K562 (cell line): ENCODE data around the gene TSEN54. TPM values are rescaled to one million over a fixed set of nuclear protein-coding genes. Genes with fewer than 3 reads are reported as not detected.

Source experiments
- CAMTA2 ChIP-seq: fragments of 250-450 bp; sonication (Bioruptor Pico); conservative IDR thresholded peaks from 2 replicates; pipeline ENCODE4 v1.5.1; 2022
- ELF2 ChIP-seq: fragments of 250-450 bp; sonication (Bioruptor Pico); IDR thresholded peaks from 2 replicates; pipeline ENCODE4 v1.5.0; 2021; ENCODE audit warnings: mild to moderate bottlenecking
- FOS ChIP-seq: IDR thresholded peaks from 3 replicates; pipeline ENCODE4 v1.6.1; 2011; ENCODE audit not compliant: insufficient read length; ENCODE audit errors: extremely low read depth
- FUS ChIP-seq: fragments of 200-400 bp; formaldehyde crosslinking; optimal IDR thresholded peaks from 2 replicates; pipeline ENCODE3; 2017; ENCODE audit warnings: low read depth, low read length
- HNRNPLL ChIP-seq: fragments of 200-400 bp; formaldehyde crosslinking; IDR thresholded peaks from 2 replicates; pipeline ENCODE4 v1.6.1; 2017; ENCODE audit warnings: low read length, low read depth, mild to moderate bottlenecking; ENCODE audit not compliant: poor library complexity, severe bottlenecking
- ILK ChIP-seq: fragments of 450-650 bp; IDR thresholded peaks from 2 replicates; pipeline ENCODE4 v1.6.1; 2016; ENCODE audit warnings: missing genetic modification characterization, low read depth, mild to moderate bottlenecking, missing compliant biosample characterization, moderate library complexity, borderline replicate concordance
- NCOA6 ChIP-seq: fragments of 450-650 bp; IDR thresholded peaks from 2 replicates; pipeline ENCODE4 v1.6.1; 2017; ENCODE audit warnings: mild to moderate bottlenecking
- NR2C2 ChIP-seq, 2 experiments: fragments of 200-800 bp in 1 of 2; sonication (Bioruptor generic) in 1 of 2; sonication (generic) in 1 of 2; formaldehyde crosslinking in 1 of 2; IDR thresholded peaks; 2 replicates each; pipeline versions ENCODE4 v1.6.1 to v1.8.0; 2016 to 2022; ENCODE audit warnings: mild to moderate bottlenecking in 1 of 2, missing compliant biosample characterization in 1 of 2, missing genetic modification characterization in 1 of 2, missing genetic modification reagents in 1 of 2
- PRPF4 ChIP-seq: fragments of 200-400 bp; formaldehyde crosslinking; IDR thresholded peaks from one replicate; pipeline ENCODE4 v1.6.1; 2017; ENCODE audit warnings: low read length, low read depth, mild to moderate bottlenecking; ENCODE audit not compliant: insufficient read depth, poor library complexity, severe bottlenecking
- RBM22 ChIP-seq: fragments of 200-400 bp; formaldehyde crosslinking; IDR thresholded peaks from 2 replicates; pipeline ENCODE4 v1.6.1; 2018; ENCODE audit warnings: low read length, low read depth; ENCODE audit not compliant: poor library complexity, severe bottlenecking
- SMARCC2 ChIP-seq: fragments of 450-650 bp; IDR thresholded peaks from 2 replicates; pipeline ENCODE4 v1.6.1; 2017; ENCODE audit warnings: antibody characterized with exemption, moderate library complexity, mild to moderate bottlenecking, low read depth
- TBL1XR1 ChIP-seq, 2 experiments: IDR thresholded peaks; 2 replicates each; pipeline ENCODE4 v1.6.1; 2012; ENCODE audit warnings: improper control_type of control experiment in 2 of 2, low read length in 2 of 2, mild to moderate bottlenecking in 1 of 2
- XRCC3 ChIP-seq: fragments of 450-650 bp; IDR thresholded peaks from 2 replicates; pipeline ENCODE4 v1.6.1; 2017; ENCODE audit warnings: mild to moderate bottlenecking, moderate library complexity
- ZNF23 ChIP-seq: fragments of 250-450 bp; sonication (Bioruptor Pico); IDR thresholded peaks from 2 replicates; pipeline ENCODE4 v1.4.0; 2020; ENCODE audit warnings: mild to moderate bottlenecking
- ZNF551 ChIP-seq: fragments of 250-450 bp; sonication (Bioruptor Pico); IDR thresholded peaks from 2 replicates; pipeline ENCODE4 v1.5.0; 2021; ENCODE audit warnings: mild to moderate bottlenecking, moderate library complexity
- polyA plus RNA-seq, 8 experiments: library from polyadenylated mRNA; depleted of rRNA in 4 of 8; stranded (reverse) in 5 of 8; unstranded in 3 of 8; fragments of >200 nt; fragmentation: Nextera tagmentation in 2 of 8; fragmentation: Illumina TruSeq in 1 of 8; extraction: Ambion mirVana in 2 of 8; extraction: Trizol in 1 of 8; gene quantifications; 2 replicates each; pipeline versions ENCODE4 v1.2.1 to v1.2.3, GENCODE V29; 2011 to 2014; ENCODE audit warnings: inconsistent platforms in 1 of 8, missing spikeins in 1 of 8
- total RNA-seq, 7 experiments: library from RNA; depleted of rRNA in 6 of 7; stranded (reverse); fragments of >200 nt in 6 of 7; fragmentation: Illumina TruSeq in 2 of 7; extraction: Trizol in 2 of 7; gene quantifications; 2 replicates each; pipeline versions ENCODE4 v1.2.1 to v1.2.3, GENCODE V29; 2011 to 2021; ENCODE audit warnings: low replicate concordance in 1 of 7
- TF ChIP-seq, protein P1 (sequence below): IDR thresholded peaks from 2 replicates; pipeline ENCODE4 v1.6.1; 2012; ENCODE audit warnings: low read depth, low read length, improper control_type of control experiment, borderline replicate concordance
- TF ChIP-seq, protein P2 (sequence below): fragments of 250-450 bp; sonication (Bioruptor Pico); IDR thresholded peaks from 2 replicates; pipeline ENCODE4 v1.5.0; 2021
- TF ChIP-seq, protein P3 (sequence below): fragments of 250-450 bp; sonication (Bioruptor Pico); IDR thresholded peaks from 2 replicates; pipeline ENCODE4 v1.4.0; 2020; ENCODE audit warnings: mild to moderate bottlenecking, moderate library complexity, borderline replicate concordance
- TF ChIP-seq, protein P4 (sequence below): sonication (generic); formaldehyde crosslinking; IDR thresholded peaks from 2 replicates; pipeline ENCODE4 v1.8.0; 2022; ENCODE audit warnings: mild to moderate bottlenecking, missing genetic modification reagents
- TF ChIP-seq, protein P5 (sequence below): fragments of 450-650 bp; formaldehyde crosslinking; IDR thresholded peaks from 2 replicates; pipeline ENCODE4 v1.4.0; 2022; ENCODE audit warnings: missing genetic modification characterization

The TSEN54 gene
- total and polyA plus RNA-seq, 9 of the 15 experiments (the other 6 are each of a cell fraction or from before 2014, with no cell fraction given) = 5.9 to 64.3 (median 48.9) TPM

DNA sequence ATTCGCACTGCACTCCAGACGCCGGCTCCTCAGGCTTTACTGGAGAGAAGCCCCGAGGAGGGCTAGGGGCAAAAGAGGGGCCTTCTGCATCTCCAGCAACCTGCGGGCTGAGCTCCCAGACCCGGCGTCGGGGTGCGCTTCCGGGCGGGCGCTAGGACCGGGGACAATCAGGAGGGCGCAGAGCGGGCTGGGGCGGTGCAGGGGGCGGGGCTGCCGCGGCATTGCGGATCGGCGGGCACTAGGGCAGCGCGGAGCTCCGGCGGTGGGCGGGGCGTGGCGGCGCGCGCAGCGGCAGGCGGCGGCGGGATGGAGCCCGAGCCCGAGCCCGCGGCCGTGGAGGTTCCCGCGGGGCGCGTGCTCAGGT is at the start of gene TSEN54 (continued):
- no peak for TF ChIP-seq FOS
- no peak for TF ChIP-seq CAMTA2 (CRISPR knock-in tag)
- no peak for TF ChIP-seq SMARCC2
- TF ChIP-seq, protein P1, sequence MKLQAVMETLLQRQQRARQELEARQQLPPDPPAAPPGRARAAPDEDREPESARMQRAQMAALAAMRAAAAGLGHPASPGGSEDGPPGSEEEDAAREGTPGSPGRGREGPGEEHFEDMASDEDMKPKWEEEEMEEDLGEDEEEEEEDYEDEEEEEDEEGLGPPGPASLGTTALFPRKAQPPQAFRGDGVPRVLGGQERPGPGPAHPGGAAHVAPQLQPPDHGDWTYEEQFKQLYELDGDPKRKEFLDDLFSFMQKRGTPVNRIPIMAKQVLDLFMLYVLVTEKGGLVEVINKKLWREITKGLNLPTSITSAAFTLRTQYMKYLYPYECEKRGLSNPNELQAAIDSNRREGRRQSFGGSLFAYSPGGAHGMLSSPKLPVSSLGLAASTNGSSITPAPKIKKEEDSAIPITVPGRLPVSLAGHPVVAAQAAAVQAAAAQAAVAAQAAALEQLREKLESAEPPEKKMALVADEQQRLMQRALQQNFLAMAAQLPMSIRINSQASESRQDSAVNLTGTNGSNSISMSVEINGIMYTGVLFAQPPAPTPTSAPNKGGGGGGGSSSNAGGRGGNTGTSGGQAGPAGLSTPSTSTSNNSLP = no peak
- no peak for TF ChIP-seq PRPF4
- peak; percentile 90 for TF ChIP-seq NCOA6
- TF ChIP-seq, protein P2, sequence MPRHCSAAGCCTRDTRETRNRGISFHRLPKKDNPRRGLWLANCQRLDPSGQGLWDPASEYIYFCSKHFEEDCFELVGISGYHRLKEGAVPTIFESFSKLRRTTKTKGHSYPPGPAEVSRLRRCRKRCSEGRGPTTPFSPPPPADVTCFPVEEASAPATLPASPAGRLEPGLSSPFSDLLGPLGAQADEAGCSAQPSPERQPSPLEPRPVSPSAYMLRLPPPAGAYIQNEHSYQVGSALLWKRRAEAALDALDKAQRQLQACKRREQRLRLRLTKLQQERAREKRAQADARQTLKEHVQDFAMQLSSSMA (CRISPR knock-in tag) = no peak
- TF ChIP-seq TBL1XR1 (IDR thresholded peaks at IDR 0.05; ENCODE audit: low read length in 2 of 2) = no peak
- TF ChIP-seq ZNF551 (CRISPR knock-in tag) = no peak
- TF ChIP-seq NR2C2 (CRISPR knock-in tag; IDR thresholded peaks at IDR 0.05) = no peak
- peak; percentile 65; the same call in 1 of the 2 replicates for TF ChIP-seq NR2C2 (tag; IDR thresholded peaks at IDR 0.05)
- no peak for TF ChIP-seq ILK (tag)
- TF ChIP-seq, protein P3, sequence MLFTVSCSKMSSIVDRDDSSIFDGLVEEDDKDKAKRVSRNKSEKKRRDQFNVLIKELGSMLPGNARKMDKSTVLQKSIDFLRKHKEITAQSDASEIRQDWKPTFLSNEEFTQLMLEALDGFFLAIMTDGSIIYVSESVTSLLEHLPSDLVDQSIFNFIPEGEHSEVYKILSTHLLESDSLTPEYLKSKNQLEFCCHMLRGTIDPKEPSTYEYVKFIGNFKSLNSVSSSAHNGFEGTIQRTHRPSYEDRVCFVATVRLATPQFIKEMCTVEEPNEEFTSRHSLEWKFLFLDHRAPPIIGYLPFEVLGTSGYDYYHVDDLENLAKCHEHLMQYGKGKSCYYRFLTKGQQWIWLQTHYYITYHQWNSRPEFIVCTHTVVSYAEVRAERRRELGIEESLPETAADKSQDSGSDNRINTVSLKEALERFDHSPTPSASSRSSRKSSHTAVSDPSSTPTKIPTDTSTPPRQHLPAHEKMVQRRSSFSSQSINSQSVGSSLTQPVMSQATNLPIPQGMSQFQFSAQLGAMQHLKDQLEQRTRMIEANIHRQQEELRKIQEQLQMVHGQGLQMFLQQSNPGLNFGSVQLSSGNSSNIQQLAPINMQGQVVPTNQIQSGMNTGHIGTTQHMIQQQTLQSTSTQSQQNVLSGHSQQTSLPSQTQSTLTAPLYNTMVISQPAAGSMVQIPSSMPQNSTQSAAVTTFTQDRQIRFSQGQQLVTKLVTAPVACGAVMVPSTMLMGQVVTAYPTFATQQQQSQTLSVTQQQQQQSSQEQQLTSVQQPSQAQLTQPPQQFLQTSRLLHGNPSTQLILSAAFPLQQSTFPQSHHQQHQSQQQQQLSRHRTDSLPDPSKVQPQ (CRISPR knock-in tag) = no peak
- TF ChIP-seq, protein P4, sequence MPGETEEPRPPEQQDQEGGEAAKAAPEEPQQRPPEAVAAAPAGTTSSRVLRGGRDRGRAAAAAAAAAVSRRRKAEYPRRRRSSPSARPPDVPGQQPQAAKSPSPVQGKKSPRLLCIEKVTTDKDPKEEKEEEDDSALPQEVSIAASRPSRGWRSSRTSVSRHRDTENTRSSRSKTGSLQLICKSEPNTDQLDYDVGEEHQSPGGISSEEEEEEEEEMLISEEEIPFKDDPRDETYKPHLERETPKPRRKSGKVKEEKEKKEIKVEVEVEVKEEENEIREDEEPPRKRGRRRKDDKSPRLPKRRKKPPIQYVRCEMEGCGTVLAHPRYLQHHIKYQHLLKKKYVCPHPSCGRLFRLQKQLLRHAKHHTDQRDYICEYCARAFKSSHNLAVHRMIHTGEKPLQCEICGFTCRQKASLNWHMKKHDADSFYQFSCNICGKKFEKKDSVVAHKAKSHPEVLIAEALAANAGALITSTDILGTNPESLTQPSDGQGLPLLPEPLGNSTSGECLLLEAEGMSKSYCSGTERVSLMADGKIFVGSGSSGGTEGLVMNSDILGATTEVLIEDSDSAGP = no peak
- no peak for TF ChIP-seq FUS
- peak; percentile 85 for TF ChIP-seq ELF2
- TF ChIP-seq XRCC3 = no peak
- TF ChIP-seq, protein P5, sequence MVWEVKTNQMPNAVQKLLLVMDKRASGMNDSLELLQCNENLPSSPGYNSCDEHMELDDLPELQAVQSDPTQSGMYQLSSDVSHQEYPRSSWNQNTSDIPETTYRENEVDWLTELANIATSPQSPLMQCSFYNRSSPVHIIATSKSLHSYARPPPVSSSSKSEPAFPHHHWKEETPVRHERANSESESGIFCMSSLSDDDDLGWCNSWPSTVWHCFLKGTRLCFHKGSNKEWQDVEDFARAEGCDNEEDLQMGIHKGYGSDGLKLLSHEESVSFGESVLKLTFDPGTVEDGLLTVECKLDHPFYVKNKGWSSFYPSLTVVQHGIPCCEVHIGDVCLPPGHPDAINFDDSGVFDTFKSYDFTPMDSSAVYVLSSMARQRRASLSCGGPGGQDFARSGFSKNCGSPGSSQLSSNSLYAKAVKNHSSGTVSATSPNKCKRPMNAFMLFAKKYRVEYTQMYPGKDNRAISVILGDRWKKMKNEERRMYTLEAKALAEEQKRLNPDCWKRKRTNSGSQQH = no peak
- TF ChIP-seq HNRNPLL = no peak
- no peak for TF ChIP-seq ZNF23
- TF ChIP-seq RBM22 = no peak
